DOHH2 (cell line): Measurements from ENCODE around the gene PROKR2.

Experiments
- H3F3A ChIP-seq: fragments of 200-600 bp; sonication (generic), shearing (Covaris generic); 2 replicates; pipeline ENCODE4 v1.6.0; 2016; ENCODE audit warnings: antibody characterized with exemption, mild to moderate bottlenecking; ENCODE audit not compliant: control insufficient read depth, insufficient read depth
- H3K27ac ChIP-seq: fragments of 200-600 bp; sonication (generic); 2 replicates; pipeline ENCODE4 v1.5.1; 2014; ENCODE audit warnings: low read depth, mild to moderate bottlenecking, low read length, moderate library complexity
- H3K27me3 ChIP-seq: fragments of 200-600 bp; sonication (generic); 2 replicates; pipeline ENCODE4 v1.6.1; 2014; ENCODE audit warnings: mild to moderate bottlenecking, low read length, mixed read lengths; ENCODE audit not compliant: control insufficient read depth
- H3K36me3 ChIP-seq: fragments of 200-600 bp; sonication (generic); 2 replicates; pipeline ENCODE4 v1.6.1; 2014; ENCODE audit warnings: mild to moderate bottlenecking, low read length, moderate library complexity, mixed read lengths; ENCODE audit not compliant: control insufficient read depth
- H3K4me1 ChIP-seq: fragments of 200-600 bp; sonication (generic); 2 replicates; pipeline ENCODE4 v1.6.1; 2014; ENCODE audit warnings: mild to moderate bottlenecking, low read length, mixed read lengths; ENCODE audit not compliant: control insufficient read depth
- H3K4me2 ChIP-seq: fragments of 200-600 bp; sonication (generic); 2 replicates; pipeline ENCODE4 v1.6.0; 2014; ENCODE audit warnings: mild to moderate bottlenecking, low read length, moderate library complexity
- H3K4me3 ChIP-seq: fragments of 200-600 bp; sonication (generic); 2 replicates; pipeline ENCODE4 v1.5.1; 2014; ENCODE audit warnings: mild to moderate bottlenecking, low read length, mixed read lengths
- H3K79me2 ChIP-seq: fragments of 200-600 bp; sonication (generic); 2 replicates; pipeline ENCODE4 v1.6.1; 2014; ENCODE audit warnings: mild to moderate bottlenecking, low read length, mixed read lengths; ENCODE audit not compliant: control insufficient read depth
- H3K9me2 ChIP-seq: fragments of 200-600 bp; sonication (generic); replicated peaks from 2 replicates; pipeline ENCODE4 v1.6.1; 2014; ENCODE audit warnings: mild to moderate bottlenecking, low read length, mixed read lengths; ENCODE audit not compliant: control insufficient read depth
- H3K9me3 ChIP-seq: fragments of 200-600 bp; sonication (generic); 2 replicates; pipeline ENCODE4 v1.6.1; 2014; ENCODE audit warnings: antibody characterized with exemption, low read length, mixed read lengths; ENCODE audit not compliant: control insufficient read depth, insufficient read depth
- H4K20me1 ChIP-seq: fragments of 200-600 bp; sonication (generic); 2 replicates; pipeline ENCODE4 v1.6.0; 2014; ENCODE audit warnings: low read depth, mild to moderate bottlenecking, antibody characterized with exemption, low read length, moderate library complexity; ENCODE audit not compliant: control insufficient read depth, insufficient read depth
- EZH2phosphoT487 ChIP-seq: fragments of 200-600 bp; sonication (generic); IDR thresholded peaks from 2 replicates; pipeline ENCODE4 v1.6.1; 2017; ENCODE audit warnings: borderline replicate concordance, mild to moderate bottlenecking, antibody characterized with exemption, low read length, moderate library complexity, mixed read lengths
- TF ChIP-seq, protein P1 (sequence below): fragments of 200-600 bp; sonication (generic); IDR thresholded peaks from one replicate; pipeline ENCODE4 v1.5.1; 2014; ENCODE audit warnings: antibody characterized with exemption, mild to moderate bottlenecking, low read depth, low read length; ENCODE audit not compliant: poor library complexity, severe bottlenecking

Gene PROKR2

DNA sequence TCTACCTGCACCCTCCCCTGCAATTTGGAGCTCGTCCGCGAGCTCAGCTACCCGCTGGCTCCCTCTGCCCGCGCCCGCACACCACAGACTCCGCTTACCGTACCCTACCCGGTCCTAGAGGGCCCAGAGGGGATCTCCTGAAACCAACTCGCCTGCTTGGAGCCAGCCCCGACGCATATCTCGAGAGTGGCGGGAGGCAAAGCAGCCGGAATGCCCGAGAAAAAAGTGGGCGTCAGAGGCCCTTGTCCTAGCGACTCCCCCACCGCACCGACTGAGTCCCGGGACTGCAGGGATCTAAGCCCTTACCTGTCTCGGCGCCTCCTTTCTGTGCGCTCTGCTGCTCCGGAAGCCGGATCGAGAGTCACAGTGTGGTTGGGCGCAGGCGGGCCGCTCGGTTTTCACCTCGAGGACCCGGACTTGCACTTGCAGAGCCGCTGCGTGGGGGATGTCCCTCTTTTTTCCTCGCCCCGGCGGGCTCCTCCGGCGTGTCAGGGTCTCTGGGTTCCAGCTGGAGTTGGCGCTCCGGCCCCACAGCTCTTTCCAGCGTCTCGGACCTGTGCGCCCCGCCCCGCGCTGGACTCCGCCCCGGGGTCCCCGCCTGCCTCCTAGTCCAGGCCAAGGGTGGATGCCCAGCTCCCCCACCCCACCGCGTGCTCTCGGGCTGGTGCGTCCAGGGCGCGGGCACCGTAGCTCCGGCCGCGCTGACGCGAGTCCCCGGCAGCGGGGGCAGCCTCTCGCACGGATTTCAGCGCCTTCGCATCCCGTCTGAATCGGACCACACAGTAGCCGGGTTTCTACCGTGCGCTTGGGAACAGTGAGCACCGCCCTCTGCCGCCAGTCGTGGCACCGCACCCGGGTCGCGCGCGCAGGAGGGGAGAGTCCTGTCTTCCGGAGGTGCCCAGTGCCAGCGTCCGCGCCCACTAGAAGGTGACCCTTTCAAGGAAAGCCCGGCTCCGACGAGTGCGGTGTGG lies at the start of gene PROKR2:
PROKR2 (minus strand) TSS at position 767 of the 971 bp plus-strand sequence. CDS start 2,585 bp downstream, outside the sequence.
- TF ChIP-seq, protein P1, sequence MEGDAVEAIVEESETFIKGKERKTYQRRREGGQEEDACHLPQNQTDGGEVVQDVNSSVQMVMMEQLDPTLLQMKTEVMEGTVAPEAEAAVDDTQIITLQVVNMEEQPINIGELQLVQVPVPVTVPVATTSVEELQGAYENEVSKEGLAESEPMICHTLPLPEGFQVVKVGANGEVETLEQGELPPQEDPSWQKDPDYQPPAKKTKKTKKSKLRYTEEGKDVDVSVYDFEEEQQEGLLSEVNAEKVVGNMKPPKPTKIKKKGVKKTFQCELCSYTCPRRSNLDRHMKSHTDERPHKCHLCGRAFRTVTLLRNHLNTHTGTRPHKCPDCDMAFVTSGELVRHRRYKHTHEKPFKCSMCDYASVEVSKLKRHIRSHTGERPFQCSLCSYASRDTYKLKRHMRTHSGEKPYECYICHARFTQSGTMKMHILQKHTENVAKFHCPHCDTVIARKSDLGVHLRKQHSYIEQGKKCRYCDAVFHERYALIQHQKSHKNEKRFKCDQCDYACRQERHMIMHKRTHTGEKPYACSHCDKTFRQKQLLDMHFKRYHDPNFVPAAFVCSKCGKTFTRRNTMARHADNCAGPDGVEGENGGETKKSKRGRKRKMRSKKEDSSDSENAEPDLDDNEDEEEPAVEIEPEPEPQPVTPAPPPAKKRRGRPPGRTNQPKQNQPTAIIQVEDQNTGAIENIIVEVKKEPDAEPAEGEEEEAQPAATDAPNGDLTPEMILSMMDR = no peak
- TF ChIP-seq EZH2phosphoT487 = no peak
- Histone ChIP-seq H3K27me3 (no peaks in the 10 kb centered on the region), H3K4me3 (no peak within 1 kb of the TSS), H3F3A (no peaks in the 10 kb centered on the region), H3K4me2 (no peak within 1 kb of the TSS), H3K79me2 (no peaks in the 10 kb centered on the region), H3K36me3 (no peaks in the 10 kb centered on the region), H4K20me1 (no peaks in the 10 kb centered on the region), H3K27ac (no peak within 1 kb of the TSS), H3K9me2 (no peaks in the 10 kb centered on the region), H3K9me3 (no peaks in the 10 kb centered on the region), H3K4me1 (no peaks in the 10 kb centered on the region)

DNA sequence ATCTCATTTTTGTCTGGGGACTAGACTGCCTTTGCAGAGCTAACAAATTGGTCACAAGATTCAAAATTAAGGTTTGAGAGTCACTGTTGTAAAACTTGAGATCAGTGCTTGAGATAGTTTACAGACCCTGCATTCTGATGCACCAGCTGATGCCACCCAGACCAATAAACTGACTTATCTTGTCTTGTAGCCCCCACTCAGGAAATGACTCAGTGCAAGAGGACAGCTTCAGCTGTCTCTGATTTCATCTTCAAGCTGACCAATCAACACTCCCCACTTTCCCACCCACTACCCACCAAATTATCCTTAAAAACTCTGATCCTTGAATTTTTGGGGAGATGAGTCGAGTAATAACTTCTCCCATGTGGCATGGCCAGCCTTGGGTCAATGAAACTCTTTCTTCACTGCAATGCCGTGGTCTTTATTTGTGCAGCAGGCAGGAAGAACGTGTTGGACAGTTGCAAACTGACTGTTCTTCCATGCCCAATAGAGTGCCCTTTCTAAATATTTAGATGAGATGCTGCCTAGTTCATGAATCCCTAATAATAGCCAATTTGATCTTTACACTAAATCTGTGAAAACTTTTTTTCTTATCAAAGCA lies 48.3 kb upstream of the PROKR2 start:
- H3K4me3 ChIP-seq = no peak overlapping the region
- no peaks in the 10 kb centered on the region for H3K4me1 ChIP-seq
- peaks cover 5% of the 10 kb centered on the region; the same call in 1 of the 2 replicates for H3K9me3 ChIP-seq
- H4K20me1 ChIP-seq = no peaks in the 10 kb centered on the region
- H3F3A ChIP-seq = no peaks in the 10 kb centered on the region
- H3K36me3 ChIP-seq = no peaks in the 10 kb centered on the region
- no peak overlapping the region for H3K27ac ChIP-seq
- peaks cover 2% of the 10 kb centered on the region; the same call in 1 of the 2 replicates for H3K27me3 ChIP-seq
- TF ChIP-seq, protein P1 = no peak
- TF ChIP-seq EZH2phosphoT487 = no peak
- H3K4me2 ChIP-seq = no peak overlapping the region
- no peaks in the 10 kb centered on the region for H3K9me2 ChIP-seq
- H3K79me2 ChIP-seq = no peaks in the 10 kb centered on the region

DNA sequence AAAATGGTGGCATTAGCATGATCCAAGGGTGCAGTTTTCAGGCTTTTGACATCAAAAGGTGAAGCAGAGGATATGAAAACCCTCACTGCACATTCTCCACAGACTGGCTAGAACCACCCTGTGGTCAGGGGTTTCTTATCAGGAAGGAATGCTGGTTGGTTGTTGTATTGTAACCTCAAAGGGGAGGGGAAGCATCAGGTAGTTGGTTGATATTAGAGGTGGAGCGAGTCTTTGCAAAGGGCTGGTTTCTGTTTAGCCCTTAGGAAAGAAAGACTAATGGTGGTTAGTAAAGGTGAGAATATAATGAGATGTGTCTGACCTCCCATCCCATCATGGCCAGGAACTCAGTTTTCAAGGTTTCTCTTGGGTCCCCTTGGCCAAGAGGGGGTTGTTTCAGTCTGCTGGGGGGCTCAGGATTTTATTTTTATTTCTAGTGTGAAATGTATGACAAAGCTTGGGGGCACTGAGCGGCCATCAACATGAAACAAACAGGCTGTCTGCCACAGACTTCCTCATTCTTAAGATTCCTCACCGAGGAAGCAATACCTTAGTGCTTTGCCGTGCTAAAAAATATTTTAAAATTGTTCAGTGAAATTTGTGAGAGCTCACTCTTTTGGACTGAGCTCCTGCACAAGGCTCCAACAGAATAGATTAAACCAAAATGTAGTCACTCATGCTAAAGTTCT lies 47.5 kb upstream of the PROKR2 start:
- Histone ChIP-seq H3K27ac (no peak overlapping the region), H3K4me2 (no peak overlapping the region), H4K20me1 (no peaks in the 10 kb centered on the region), H3F3A (no peaks in the 10 kb centered on the region), H3K4me1 (no peaks in the 10 kb centered on the region), H3K27me3 (no peaks in the 10 kb centered on the region), H3K9me2 (no peaks in the 10 kb centered on the region), H3K79me2 (no peaks in the 10 kb centered on the region), H3K36me3 (no peaks in the 10 kb centered on the region), H3K9me3 (peaks cover 5% of the 10 kb centered on the region; the same call in 1 of the 2 replicates), H3K4me3 (no peak overlapping the region)
- TF ChIP-seq, protein P1 = no peak
- no peak for TF ChIP-seq EZH2phosphoT487
